K562 (cell line): ENCODE results near the gene PLCD4. TPM values are rescaled to one million over a fixed set of nuclear protein-coding genes. Genes with fewer than 3 reads are reported as not detected.
A peak's percentile ranks its signal among the peaks of the same experiment; 100 is the strongest.

Source experiments
- ARID1B ChIP-seq: fragments of 450-650 bp; IDR thresholded peaks from 2 replicates; pipeline ENCODE4 v1.6.1; 2016; ENCODE audit warnings: antibody characterized with exemption, mild to moderate bottlenecking, inconsistent platforms
- IRF1 ChIP-seq: sonication (generic); formaldehyde crosslinking; IDR thresholded peaks from 2 replicates; pipeline ENCODE4 v1.8.0; 2022; ENCODE audit warnings: missing genetic modification reagents, mild to moderate bottlenecking, borderline replicate concordance
- JUND ChIP-seq, 2 experiments: IDR thresholded peaks; 2 replicates in 1 of 2; 3 replicates in 1 of 2; pipeline ENCODE4 v1.6.1; 2011; ENCODE audit warnings: borderline replicate concordance in 2 of 2, low read depth in 2 of 2, low read length in 2 of 2, improper control_type of control experiment in 1 of 2, missing biosample characterization in 1 of 2, missing genetic modification characterization in 1 of 2, missing genetic modification reagents in 1 of 2
- LARP7 ChIP-seq: fragments of 450-650 bp; IDR thresholded peaks from 2 replicates; pipeline ENCODE4 v1.6.1; 2016
- MLLT1 ChIP-seq, 2 experiments: fragments of 450-650 bp; IDR thresholded peaks; 2 replicates each; pipeline ENCODE4 v1.6.1; 2016
- MTA2 ChIP-seq: fragments of 450-650 bp; IDR thresholded peaks from 2 replicates; pipeline ENCODE4 v1.6.1; 2016; ENCODE audit warnings: low read depth
- PATZ1 ChIP-seq: fragments of 250-450 bp; sonication (Bioruptor Pico); IDR thresholded peaks from 2 replicates; pipeline ENCODE4 v1.5.0; 2020; ENCODE audit warnings: mild to moderate bottlenecking, borderline replicate concordance
- PHF8 ChIP-seq: fragments of 200-600 bp; sonication (generic); IDR thresholded peaks from 2 replicates; pipeline ENCODE4 v1.6.1; 2012; ENCODE audit warnings: mixed run types, mild to moderate bottlenecking, inconsistent platforms, low read length, moderate library complexity, borderline replicate concordance
- SMAD3 ChIP-seq: fragments of 450-650 bp; formaldehyde crosslinking; conservative IDR thresholded peaks from 2 replicates; pipeline ENCODE4 v1.4.0; 2020; ENCODE audit warnings: mild to moderate bottlenecking
- TEAD4 ChIP-seq, 2 experiments: sonication (generic) in 1 of 2; formaldehyde crosslinking in 1 of 2; IDR thresholded peaks; 2 replicates each; pipeline versions ENCODE4 v1.6.1 to v1.8.0; 2012 to 2022; ENCODE audit warnings: borderline replicate concordance in 1 of 2, inconsistent platforms in 1 of 2, low read length in 1 of 2, mild to moderate bottlenecking in 1 of 2, missing genetic modification reagents in 1 of 2
- THRA ChIP-seq: fragments of 450-650 bp; IDR thresholded peaks from 2 replicates; pipeline ENCODE4 v1.6.1; 2017; ENCODE audit warnings: mild to moderate bottlenecking, moderate library complexity
- ZBTB11 ChIP-seq, 3 experiments: fragments of 200-800 bp in 1 of 3; fragments of 250-450 bp in 1 of 3; fragments of 450-650 bp in 1 of 3; sonication (Bioruptor Pico) in 1 of 3; sonication (Bioruptor generic) in 1 of 3; formaldehyde crosslinking in 1 of 3; IDR thresholded peaks; 2 replicates each; pipeline versions ENCODE4 v1.6.1 to v1.8.0; 2016 to 2022; ENCODE audit warnings: mild to moderate bottlenecking in 2 of 3, missing genetic modification characterization in 2 of 3, missing compliant biosample characterization in 1 of 3, moderate library complexity in 1 of 3
- ZNF134 ChIP-seq: fragments of 250-450 bp; sonication (Bioruptor Pico); conservative IDR thresholded peaks from 2 replicates; pipeline ENCODE4 v1.4.0; 2020
- polyA plus RNA-seq, 8 experiments: library from polyadenylated mRNA; depleted of rRNA in 4 of 8; stranded (reverse) in 5 of 8; unstranded in 3 of 8; fragments of >200 nt; fragmentation: Nextera tagmentation in 2 of 8; fragmentation: Illumina TruSeq in 1 of 8; extraction: Ambion mirVana in 2 of 8; extraction: Trizol in 1 of 8; gene quantifications; 2 replicates each; pipeline versions ENCODE4 v1.2.1 to v1.2.3, GENCODE V29; 2011 to 2014; ENCODE audit warnings: inconsistent platforms in 1 of 8, missing spikeins in 1 of 8
- total RNA-seq, 7 experiments: library from RNA; depleted of rRNA in 6 of 7; stranded (reverse); fragments of >200 nt in 6 of 7; fragmentation: Illumina TruSeq in 2 of 7; extraction: Trizol in 2 of 7; gene quantifications; 2 replicates each; pipeline versions ENCODE4 v1.2.1 to v1.2.3, GENCODE V29; 2011 to 2021; ENCODE audit warnings: low replicate concordance in 1 of 7

Gene PLCD4
- total and polyA plus RNA-seq, 9 of the 15 experiments (the other 6 are each of a cell fraction or from before 2014, with no cell fraction given): 0.13 to 0.38 TPM; not detected in 7

- TF ChIP-seq ZBTB11 (CRISPR knock-in tag; IDR thresholded peaks at IDR 0.05) (peak in 1 of 3 experiments; percentile 19; a peak in 1 of 6 replicates), TEAD4 (IDR thresholded peaks at IDR 0.05; ENCODE audit: low read length) (peak; percentile 33; the same call in 1 of the 2 replicates), TEAD4 (CRISPR knock-in tag; IDR thresholded peaks at IDR 0.05; ENCODE audit: borderline replicate concordance) (no peak), IRF1 (CRISPR knock-in tag) (peak; percentile 30; the same call in 1 of the 2 replicates), ZNF134 (CRISPR knock-in tag) (no peak), LARP7 (no peak), PATZ1 (CRISPR knock-in tag) (no peak), JUND (IDR thresholded peaks at IDR 0.05; ENCODE audit: borderline replicate concordance, low read depth, low read length) (peak; percentile 19; the same call in 1 of the 2 replicates), JUND (tag; IDR thresholded peaks at IDR 0.05; ENCODE audit: borderline replicate concordance, low read depth, low read length) (peak; percentile 27; the same call in 1 of the 3 replicates), MLLT1 (IDR thresholded peaks at IDR 0.05) (no peak), PHF8 (peak; percentile 66; the same call in 1 of the 2 replicates), ARID1B (no peak), MTA2 (peak; percentile 95), THRA (no peak), SMAD3 (CRISPR knock-in tag) (no peak)
Measured at GRCh38 chr2:218568190-218569037, 39.3 kb upstream of the PLCD4 start, which contains the start of the genes CNOT9 and USP37 (continued).
